ENCODE measurements around the gene ATP11A.

ATP11A gene

DNA sequence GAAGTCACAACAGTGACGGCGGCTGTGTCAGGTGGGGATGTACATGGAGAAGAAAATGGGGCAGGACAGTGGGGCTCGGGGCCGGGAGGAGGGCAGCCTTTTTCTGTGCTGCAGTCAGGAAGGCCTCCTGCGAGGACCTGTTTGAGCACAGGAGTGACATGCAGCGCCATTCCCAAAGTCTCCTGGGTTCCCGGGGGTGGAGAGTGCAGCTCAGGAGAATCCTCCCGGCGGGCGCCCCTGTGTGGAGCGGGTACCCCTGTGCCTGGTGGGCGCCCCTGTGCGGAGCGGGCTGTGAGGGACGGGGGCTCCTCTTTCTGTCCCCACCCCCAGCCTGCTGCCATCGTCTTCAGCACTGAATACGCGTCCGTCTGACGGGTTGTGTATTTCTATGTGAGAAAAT lies 62.4 kb downstream of the ATP11A start:
- H3K27ac ChIP-seq, result no peak overlapping the region
- H4K20me1 ChIP-seq (ENCODE audit: insufficient read depth), result no peaks in the 10 kb centered on the region
- H3K79me2 ChIP-seq (ENCODE audit: insufficient read depth, low read depth), result no peaks in the 10 kb centered on the region
- H3K27me3 ChIP-seq (ENCODE audit: insufficient read depth, low read depth), result no peaks in the 10 kb centered on the region
- H3K36me3 ChIP-seq (ENCODE audit: insufficient read depth), result no peaks in the 10 kb centered on the region
- no peak overlapping the region for H3K9ac ChIP-seq
- no peaks in the 10 kb centered on the region for H3K4me1 ChIP-seq (ENCODE audit: low read depth, poor library complexity, severe bottlenecking)
- no peak overlapping the region for H2AFZ ChIP-seq (ENCODE audit: low read depth)
- TF ChIP-seq, protein P1, sequence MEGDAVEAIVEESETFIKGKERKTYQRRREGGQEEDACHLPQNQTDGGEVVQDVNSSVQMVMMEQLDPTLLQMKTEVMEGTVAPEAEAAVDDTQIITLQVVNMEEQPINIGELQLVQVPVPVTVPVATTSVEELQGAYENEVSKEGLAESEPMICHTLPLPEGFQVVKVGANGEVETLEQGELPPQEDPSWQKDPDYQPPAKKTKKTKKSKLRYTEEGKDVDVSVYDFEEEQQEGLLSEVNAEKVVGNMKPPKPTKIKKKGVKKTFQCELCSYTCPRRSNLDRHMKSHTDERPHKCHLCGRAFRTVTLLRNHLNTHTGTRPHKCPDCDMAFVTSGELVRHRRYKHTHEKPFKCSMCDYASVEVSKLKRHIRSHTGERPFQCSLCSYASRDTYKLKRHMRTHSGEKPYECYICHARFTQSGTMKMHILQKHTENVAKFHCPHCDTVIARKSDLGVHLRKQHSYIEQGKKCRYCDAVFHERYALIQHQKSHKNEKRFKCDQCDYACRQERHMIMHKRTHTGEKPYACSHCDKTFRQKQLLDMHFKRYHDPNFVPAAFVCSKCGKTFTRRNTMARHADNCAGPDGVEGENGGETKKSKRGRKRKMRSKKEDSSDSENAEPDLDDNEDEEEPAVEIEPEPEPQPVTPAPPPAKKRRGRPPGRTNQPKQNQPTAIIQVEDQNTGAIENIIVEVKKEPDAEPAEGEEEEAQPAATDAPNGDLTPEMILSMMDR (conservative IDR thresholded peaks at IDR 0.05; ENCODE audit: low read depth, low read length), result no peak
- no peak overlapping the region for H3K4me3 ChIP-seq (IDR thresholded peaks at IDR 0.05; ENCODE audit: insufficient read depth, low read depth, low read length)
- H3K4me2 ChIP-seq, result no peak overlapping the region

- Histone ChIP-seq H3K4me3 (IDR thresholded peaks at IDR 0.05; ENCODE audit: insufficient read depth, low read depth, low read length) (no peak overlapping the region), H3K9ac (no peak overlapping the region), H3K79me2 (ENCODE audit: insufficient read depth, low read depth) (no peaks in the 10 kb centered on the region), H3K4me2 (no peak overlapping the region), H3K27ac (no peak overlapping the region), H3K4me1 (ENCODE audit: low read depth, poor library complexity, severe bottlenecking) (no peaks in the 10 kb centered on the region), H4K20me1 (ENCODE audit: insufficient read depth) (no peaks in the 10 kb centered on the region), H3K27me3 (ENCODE audit: insufficient read depth, low read depth) (no peaks in the 10 kb centered on the region), H3K36me3 (ENCODE audit: insufficient read depth) (no peaks in the 10 kb centered on the region), H2AFZ (ENCODE audit: low read depth) (no peak overlapping the region)
- TF ChIP-seq, protein P1 (conservative IDR thresholded peaks at IDR 0.05; ENCODE audit: low read depth, low read length), result no peak
Observed at GRCh38 chr13:112752711-112753541, 63.1 kb downstream of the ATP11A start.

GRCh38 chr13:112753833-112754232 lies 64.0 kb downstream of the ATP11A start:
- Histone ChIP-seq H3K4me2 (no peak overlapping the region), H3K9ac (no peak overlapping the region), H4K20me1 (ENCODE audit: insufficient read depth) (no peaks in the 10 kb centered on the region), H3K4me3 (IDR thresholded peaks at IDR 0.05; ENCODE audit: insufficient read depth, low read depth, low read length) (no peak overlapping the region), H3K4me1 (ENCODE audit: low read depth, poor library complexity, severe bottlenecking) (no peaks in the 10 kb centered on the region), H3K27ac (no peak overlapping the region), H3K36me3 (ENCODE audit: insufficient read depth) (no peaks in the 10 kb centered on the region), H3K79me2 (ENCODE audit: insufficient read depth, low read depth) (no peaks in the 10 kb centered on the region), H2AFZ (ENCODE audit: low read depth) (no peak overlapping the region), H3K27me3 (ENCODE audit: insufficient read depth, low read depth) (no peaks in the 10 kb centered on the region)
- TF ChIP-seq, protein P1 (conservative IDR thresholded peaks at IDR 0.05; ENCODE audit: low read depth, low read length), result no peak

GRCh38 chr13:112754281-112755025 lies 64.6 kb downstream of the ATP11A start:
- Histone ChIP-seq H3K27ac (no peak overlapping the region), H3K4me3 (IDR thresholded peaks at IDR 0.05; ENCODE audit: insufficient read depth, low read depth, low read length) (no peak overlapping the region), H3K27me3 (ENCODE audit: insufficient read depth, low read depth) (no peaks in the 10 kb centered on the region), H3K4me2 (no peak overlapping the region), H3K79me2 (ENCODE audit: insufficient read depth, low read depth) (no peaks in the 10 kb centered on the region), H3K4me1 (ENCODE audit: low read depth, poor library complexity, severe bottlenecking) (no peaks in the 10 kb centered on the region), H4K20me1 (ENCODE audit: insufficient read depth) (no peaks in the 10 kb centered on the region), H3K9ac (no peak overlapping the region), H3K36me3 (ENCODE audit: insufficient read depth) (no peaks in the 10 kb centered on the region), H2AFZ (ENCODE audit: low read depth) (no peak overlapping the region)
- TF ChIP-seq, protein P1 (conservative IDR thresholded peaks at IDR 0.05; ENCODE audit: low read depth, low read length), result no peak
